ENCODE data around the gene SAMD14. TPM values are rescaled to one million over a fixed set of nuclear protein-coding genes. Genes with fewer than 3 reads are reported as not detected.

SAMD14 gene
- total and polyA plus RNA-seq, 10 of the 15 experiments (the other 5 are each of a cell fraction or from before 2014, with no cell fraction given) = 0.06 to 1.7 (median 0.25) TPM; not detected in 3

DNA sequence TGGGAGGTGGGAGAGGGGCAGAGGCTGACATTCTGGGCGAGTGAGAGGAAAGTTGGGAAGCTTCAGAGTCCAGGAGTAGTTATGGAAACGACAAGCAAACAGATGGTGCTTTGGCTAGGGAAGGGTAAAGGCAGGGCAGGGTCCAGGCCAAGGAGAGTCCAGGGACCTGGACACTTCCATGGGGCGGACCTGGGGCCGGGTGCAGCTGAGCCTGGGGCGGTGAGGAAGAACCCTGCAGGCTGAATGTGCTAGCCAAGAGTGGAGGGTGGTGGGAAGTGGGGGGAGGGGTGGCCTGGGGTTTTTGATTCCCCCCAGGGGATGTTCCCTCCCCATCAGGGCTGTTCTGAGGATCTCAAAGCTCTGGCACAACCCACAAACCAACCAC is 17.9 kb upstream of the SAMD14 start:
- TF ChIP-seq NR2C1 (IDR thresholded peaks at IDR 0.05) (no peak), JUND (IDR thresholded peaks at IDR 0.05; ENCODE audit: low read depth, low read length) (no peak), SIX5 (IDR thresholded peaks at IDR 0.05; ENCODE audit: low read depth, low read length, severe bottlenecking) (no peak), TAF1 (IDR thresholded peaks at IDR 0.05; ENCODE audit: borderline replicate concordance, low read depth, low read length) (0 out of 2 replicates have a peak, but pooled peaks have one; percentile 51)
- TF ChIP-seq, protein P1, sequence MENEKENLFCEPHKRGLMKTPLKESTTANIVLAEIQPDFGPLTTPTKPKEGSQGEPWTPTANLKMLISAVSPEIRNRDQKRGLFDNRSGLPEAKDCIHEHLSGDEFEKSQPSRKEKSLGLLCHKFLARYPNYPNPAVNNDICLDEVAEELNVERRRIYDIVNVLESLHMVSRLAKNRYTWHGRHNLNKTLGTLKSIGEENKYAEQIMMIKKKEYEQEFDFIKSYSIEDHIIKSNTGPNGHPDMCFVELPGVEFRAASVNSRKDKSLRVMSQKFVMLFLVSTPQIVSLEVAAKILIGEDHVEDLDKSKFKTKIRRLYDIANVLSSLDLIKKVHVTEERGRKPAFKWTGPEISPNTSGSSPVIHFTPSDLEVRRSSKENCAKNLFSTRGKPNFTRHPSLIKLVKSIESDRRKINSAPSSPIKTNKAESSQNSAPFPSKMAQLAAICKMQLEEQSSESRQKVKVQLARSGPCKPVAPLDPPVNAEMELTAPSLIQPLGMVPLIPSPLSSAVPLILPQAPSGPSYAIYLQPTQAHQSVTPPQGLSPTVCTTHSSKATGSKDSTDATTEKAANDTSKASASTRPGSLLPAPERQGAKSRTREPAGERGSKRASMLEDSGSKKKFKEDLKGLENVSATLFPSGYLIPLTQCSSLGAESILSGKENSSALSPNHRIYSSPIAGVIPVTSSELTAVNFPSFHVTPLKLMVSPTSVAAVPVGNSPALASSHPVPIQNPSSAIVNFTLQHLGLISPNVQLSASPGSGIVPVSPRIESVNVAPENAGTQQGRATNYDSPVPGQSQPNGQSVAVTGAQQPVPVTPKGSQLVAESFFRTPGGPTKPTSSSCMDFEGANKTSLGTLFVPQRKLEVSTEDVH (IDR thresholded peaks at IDR 0.05; ENCODE audit: low read depth, partially characterized antibody) = no peak
- peaks cover 87% of the 10 kb centered on the region for H3K79me2 ChIP-seq (ENCODE audit: control insufficient read depth, insufficient read depth, low read length)
- no peak overlapping the region for H2AFZ ChIP-seq (ENCODE audit: control insufficient read depth, low read depth, low read length)
- POLR2A ChIA-PET = interaction anchor here (0.6 to 2.7 kb wide), 10 partner anchors 9 to 570 kb away, joined by 3 to 18 read pairs (median 4); partner anchors contain the start of gene SGCA
- DNase-seq (ENCODE audit: low read depth, low spot score) (no peak), FAIRE-seq (no peak), ATAC-seq (peak; percentile 2)
- RAD21 ChIA-PET (ENCODE audit: unreplicated experiment) = interaction anchor here (0.7 to 2.9 kb wide), 10 partner anchors 8 to 147 kb away, joined by 3 to 19 read pairs (median 4); partner anchors contain the start of genes SAMD14 and SGCA
- SMC1A ChIA-PET (ENCODE audit: uncharacterized antibody, unreplicated experiment) = interaction anchor here (0.8 to 2.9 kb wide), 8 partner anchors 9 to 54 kb away, joined by 3 to 14 read pairs (median 6); partner anchors contain the start of gene PDK2
- H3K4me2 ChIP-seq (ENCODE audit: control insufficient read depth, insufficient read depth) = peak overlapping the region; percentile 96
- H3K9me3 ChIP-seq (replicated peaks; ENCODE audit: control insufficient read depth, insufficient read depth, low read length) = no peaks in the 10 kb centered on the region
- peaks cover 44% of the 10 kb centered on the region for H3K4me1 ChIP-seq (ENCODE audit: control insufficient read depth, insufficient read depth, low read length)
- in situ Hi-C loops (cut with MboI) = no loop called here
- BruUV-seq (replicated peaks) = no TSS peak
- CTCF ChIA-PET = interaction anchor here (1.0 to 9.3 kb wide), 7 partner anchors 8 to 54 kb away, joined by 6 to 99 read pairs (median 15); partner anchors contain the start of gene PDK2
- peak overlapping the region; percentile 89 for H3K27ac ChIP-seq (ENCODE audit: control insufficient read depth, insufficient read depth)
- peaks cover 6% of the 10 kb centered on the region for H4K20me1 ChIP-seq (ENCODE audit: control insufficient read depth, insufficient read depth)
- WGBS (ENCODE audit: insufficient coverage, insufficient replicate concordance, low lambda C conversion rate, missing lambda C conversion rate) = 0% methylated on average over 5 of the region's 5 CpGs
- peak overlapping the region; percentile 92 for H3K9ac ChIP-seq (ENCODE audit: control insufficient read depth, insufficient read depth, low read length)
- no peaks in the 10 kb centered on the region for H3K27me3 ChIP-seq (replicated peaks in 1 of 2; ENCODE audit: control insufficient read depth in 2 of 2, insufficient read depth in 2 of 2, low read length in 1 of 2)
- intact Hi-C loops (cut with micrococcal nuclease; ENCODE audit: unreplicated experiment) = loop anchor here (5.0 kb wide), 1 partner anchor 51 kb away; the partner anchor contains the start of gene PDK2
- peak overlapping the region; percentile 95 for H3K4me3 ChIP-seq
- H3K36me3 ChIP-seq (ENCODE audit: control insufficient read depth in 2 of 2, insufficient read depth in 2 of 2, low read length in 1 of 2) = peaks cover 20 to 26% of the 10 kb centered on the region in 2 experiments

Data from GM12878 (cell line).